HCT116 (cell line): Measurements from ENCODE around the gene TGFBR3L. TPM values are rescaled to one million over a fixed set of nuclear protein-coding genes. Genes with fewer than 3 reads are reported as not detected.

Source experiments
- ATAC-seq: fragments of 200-7000 bp; cut with Tn5 transposase; 2 replicates; pipeline ENCODE4 v1.9.1; 2020; ENCODE audit warnings: mild to moderate bottlenecking, moderate library complexity
- BruUV-seq: library from RNA; stranded (reverse); fragments of 400-500 nt; replicated peaks from 2 replicates; lab custom pipeline; 2021; lab: Mats Ljungman, UMichigan
- CTCF ChIA-PET: fragments of 300-600 bp; sonication (Branson Sonifier 250); formaldehyde crosslinking; loops from one replicate; lab custom pipeline; 2021; ENCODE audit warnings: antibody characterized with exemption; lab: Charles Lee
- POLR2A ChIA-PET: fragments of 300-600, 350-600 bp; sonication (Branson Sonifier 250); formaldehyde crosslinking; loops from one replicate; lab custom pipeline; 2021; ENCODE audit warnings: antibody characterized with exemption; lab: Charles Lee
- RAD21 ChIA-PET, 2 experiments: fragments of 300-600 bp; sonication (Branson Sonifier 250); formaldehyde crosslinking; loops; one replicate each; lab custom pipeline; 2023; ENCODE audit warnings: low total read pairs in 2 of 2; ENCODE audit not compliant: uncharacterized antibody in 2 of 2, unreplicated experiment in 2 of 2, low non-redundant PET in 1 of 2; lab: Charles Lee
- DNase-seq: peaks from one replicate; pipeline ENCODE4 v3.0.0-alpha.2; 2010; ENCODE audit warnings: low read depth, low spot score
- H2AFZ ChIP-seq: fragments of 200-600 bp; shearing (Covaris generic), sonication (generic); 2 replicates; pipeline ENCODE4 v1.6.1; 2017; ENCODE audit warnings: low read depth, mixed run types, mixed read lengths, antibody characterized with exemption, low read length; ENCODE audit not compliant: poor library complexity, severe bottlenecking
- H3K27ac ChIP-seq: 2 replicates; pipeline ENCODE4 v1.5.1; 2012; ENCODE audit warnings: low read depth, low read length
- H3K27me3 ChIP-seq: fragments of 200-600 bp; sonication (generic); 2 replicates; pipeline ENCODE4 v1.6.1; 2016; ENCODE audit warnings: mixed run types, low read length, mixed read lengths; ENCODE audit not compliant: insufficient read depth
- H3K36me3 ChIP-seq, 2 experiments: fragments of 200-500 bp in 1 of 2; fragments of 200-600 bp in 1 of 2; sonication (Bioruptor generic) in 1 of 2; sonication (generic) in 1 of 2; 2 replicates each; pipeline versions ENCODE4 v1.5.1 to v1.6.1; 2014 to 2016; ENCODE audit warnings: low read length in 2 of 2, inconsistent platforms in 1 of 2, mixed read lengths in 1 of 2, mixed run types in 1 of 2; ENCODE audit not compliant: insufficient read depth in 2 of 2, control insufficient read depth in 1 of 2
- H3K4me1 ChIP-seq, 2 experiments: fragments of 200-600 bp in 1 of 2; sonication (generic) in 1 of 2; 2 replicates each; pipeline versions ENCODE4 v1.5.1 to v1.6.1; 2012 to 2017; ENCODE audit warnings: low read length in 2 of 2, inconsistent platforms in 1 of 2, mild to moderate bottlenecking in 1 of 2, mixed read lengths in 1 of 2, mixed run types in 1 of 2, moderate library complexity in 1 of 2; ENCODE audit not compliant: insufficient read depth in 2 of 2, control insufficient read depth in 1 of 2
- H3K4me2 ChIP-seq: fragments of 200-600 bp; sonication (generic); 2 replicates; pipeline ENCODE4 v1.6.1; 2017; ENCODE audit warnings: mixed run types, low read length, mixed read lengths
- H3K4me3 ChIP-seq, 2 experiments: fragments of 200-600 bp in 1 of 2; sonication (generic) in 1 of 2; replicated peaks in 1 of 2; 2 replicates each; pipeline ENCODE4 v1.5.1; 2011 to 2016; ENCODE audit warnings: low read length in 2 of 2, control low read depth in 1 of 2, low read depth in 1 of 2, mild to moderate bottlenecking in 1 of 2, mixed read lengths in 1 of 2, mixed run types in 1 of 2
- H3K79me2 ChIP-seq: fragments of 200-600 bp; sonication (generic); 2 replicates; pipeline ENCODE4 v1.6.1; 2017; ENCODE audit warnings: mild to moderate bottlenecking, mixed run types, low read length, moderate library complexity, mixed read lengths; ENCODE audit not compliant: insufficient read depth
- H3K9ac ChIP-seq: fragments of 200-600 bp; sonication (generic); 2 replicates; pipeline ENCODE4 v1.6.1; 2016; ENCODE audit warnings: low read length, mixed read lengths
- H3K9me2 ChIP-seq: fragments of 200-600 bp; sonication (generic), shearing (Covaris generic); 2 replicates; pipeline ENCODE4 v1.6.1; 2017; ENCODE audit warnings: mixed run types, mild to moderate bottlenecking, moderate library complexity; ENCODE audit not compliant: insufficient read depth
- H3K9me3 ChIP-seq, 2 experiments: fragments of 200-500 bp in 1 of 2; fragments of 200-600 bp in 1 of 2; sonication (Bioruptor generic) in 1 of 2; sonication (generic) in 1 of 2; 2 replicates each; pipeline ENCODE4 v1.6.1; 2014 to 2017; ENCODE audit warnings: low read length in 2 of 2, mixed read lengths in 2 of 2, inconsistent platforms in 1 of 2, low read depth in 1 of 2, mild to moderate bottlenecking in 1 of 2, mixed run types in 1 of 2, moderate library complexity in 1 of 2; ENCODE audit not compliant: control insufficient read depth in 1 of 2, insufficient read depth in 1 of 2
- H4K20me1 ChIP-seq: fragments of 200-600 bp; sonication (generic), shearing (Covaris generic); 2 replicates; pipeline ENCODE4 v1.6.1; 2017; ENCODE audit warnings: mixed run types, mild to moderate bottlenecking, moderate library complexity; ENCODE audit not compliant: insufficient read depth
- CEBPB ChIP-seq: IDR thresholded peaks from 2 replicates; pipeline ENCODE4 v1.6.1; 2012; ENCODE audit warnings: low read depth
- EZH2 ChIP-seq: fragments of 200-600 bp; sonication (generic); IDR thresholded peaks from 2 replicates; pipeline ENCODE4 v1.6.1; 2017; ENCODE audit warnings: antibody characterized with exemption, mixed run types
- EZH2phosphoT487 ChIP-seq: fragments of 200-600 bp; IDR thresholded peaks from 2 replicates; pipeline ENCODE4 v1.6.1; 2018; ENCODE audit warnings: antibody characterized with exemption, borderline replicate concordance
- MAX ChIP-seq: IDR thresholded peaks from 2 replicates; pipeline ENCODE4 v1.6.1; 2012
- REST ChIP-seq: IDR thresholded peaks from 2 replicates; pipeline ENCODE4 v1.6.1; 2012; ENCODE audit warnings: low read depth
- SIN3A ChIP-seq: IDR thresholded peaks from 2 replicates; pipeline ENCODE4 v1.6.1; 2012; ENCODE audit warnings: low read depth
- SP1 ChIP-seq: IDR thresholded peaks from 2 replicates; pipeline ENCODE4 v1.6.1; 2012; ENCODE audit warnings: low read depth
- TCF7L2 ChIP-seq: IDR thresholded peaks from 2 replicates; pipeline ENCODE4 v1.7.0; 2011; ENCODE audit warnings: borderline replicate concordance, inconsistent platforms; ENCODE audit not compliant: insufficient read depth, insufficient read length; ENCODE audit errors: extremely low read depth
- ZBTB33 ChIP-seq: IDR thresholded peaks from 2 replicates; pipeline ENCODE4 v1.6.1; 2011; ENCODE audit warnings: mild to moderate bottlenecking, low read length, moderate library complexity; ENCODE audit not compliant: insufficient replicate concordance; ENCODE audit errors: extremely low read depth
- ZNF274 ChIP-seq: fragments of 200-500 bp; sonication (Bioruptor generic); IDR thresholded peaks from 2 replicates; pipeline ENCODE4 v1.6.1; 2014; ENCODE audit warnings: mild to moderate bottlenecking, low read depth, low read length, inconsistent platforms
- intact Hi-C: fragments of 100-400 bp; cut with micrococcal nuclease; formaldehyde crosslinking; loops from 2 replicates; pipeline ENCODE4 v1.10.0; 2022
- total RNA-seq: library from RNA; stranded (reverse); gene quantifications from one replicate; pipeline ENCODE4 v1.2.1, GENCODE V29; 2021; ENCODE audit not compliant: unreplicated experiment

The TGFBR3L gene
- total RNA-seq, 1 experiment from 2014 or later = 30.9 TPM

GRCh38 chr19:7904074-7905020 is 10.3 kb upstream of the TGFBR3L start:
- H3K79me2 ChIP-seq = peaks cover 63% of the 10 kb centered on the region
- intact Hi-C loops = no loop called here

GRCh38 chr19:7905268-7905667 is 9.4 kb upstream of the TGFBR3L start:
- Histone ChIP-seq H3K4me1 (peaks cover 3 to 30% of the 10 kb centered on the region in 2 experiments; a peak in 2 of 4 replicates), H3K27ac (peak overlapping the region; percentile 92; the same call in 1 of the 2 replicates), H3K9me3 (no peaks in the 10 kb centered on the region), H3K4me3 (peak overlapping the region; percentile 72 to 97), H3K9me2 (no peaks in the 10 kb centered on the region), H3K27me3 (no peaks in the 10 kb centered on the region), H4K20me1 (no peaks in the 10 kb centered on the region), H2AFZ (no peak overlapping the region), H3K4me2 (peak overlapping the region; percentile 97), H3K36me3 (no peaks in the 10 kb centered on the region; a peak in 2 of 4 replicates), H3K79me2 (peaks cover 64% of the 10 kb centered on the region), H3K9ac (peak overlapping the region; percentile 97)
- no peak for DNase-seq
- BruUV-seq = no TSS peak
- RAD21 ChIA-PET = no interaction called here
- TF ChIP-seq ZNF274 (no peak), SIN3A (no peak), EZH2phosphoT487 (no peak), EZH2 (no peak), ZBTB33 (no peak), MAX (no peak), REST (no peak), CEBPB (no peak), TCF7L2 (no peak), SP1 (no peak)
- no peak for ATAC-seq
- CTCF ChIA-PET = no interaction called here
- intact Hi-C loops = no loop called here
- POLR2A ChIA-PET = no interaction called here

More at GRCh38 chr19:7904074-7905020, 10.3 kb upstream of the TGFBR3L start:
- DNase-seq = no peak
- Histone ChIP-seq H2AFZ (no peak overlapping the region), H3K9me3 (no peaks in the 10 kb centered on the region), H3K4me3 (peak overlapping the region; percentile 72 to 97), H3K9me2 (no peaks in the 10 kb centered on the region), H3K9ac (peak overlapping the region; percentile 97), H3K4me1 (peaks cover 3 to 30% of the 10 kb centered on the region in 2 experiments; a peak in 2 of 4 replicates), H3K36me3 (peaks cover 0 to under 1% of the 10 kb centered on the region in 2 experiments; a peak in 2 of 4 replicates), H3K27ac (peak overlapping the region; percentile 92), H3K27me3 (no peaks in the 10 kb centered on the region), H4K20me1 (no peaks in the 10 kb centered on the region), H3K4me2 (peak overlapping the region; percentile 97)
- TF ChIP-seq ZNF274 = no peak
- ATAC-seq = peak; percentile 45
- ChIA-PET RAD21 (interaction anchor here in 1 of 2 experiments (1.0 kb wide), 1 partner anchor 36 kb away, joined by 4 read pairs; no protein-coding TSS in a partner anchor), CTCF (interaction anchor here (0.7 to 1.2 kb wide), 12 partner anchors 9 to 609 kb away, joined by 3 to 18 read pairs (median 4); partner anchors contain the start of genes SNAPC2 and ZNF414), POLR2A (interaction anchor here (0.6 to 2.1 kb wide), 5 partner anchors 13 to 35 kb away, joined by 3 to 11 read pairs (median 8); partner anchors contain the start of genes LRRC8E and SNAPC2)
- BruUV-seq = TSS peak; percentile 46
